Measurements from ENCODE around the gene AGPAT4.

DNA sequence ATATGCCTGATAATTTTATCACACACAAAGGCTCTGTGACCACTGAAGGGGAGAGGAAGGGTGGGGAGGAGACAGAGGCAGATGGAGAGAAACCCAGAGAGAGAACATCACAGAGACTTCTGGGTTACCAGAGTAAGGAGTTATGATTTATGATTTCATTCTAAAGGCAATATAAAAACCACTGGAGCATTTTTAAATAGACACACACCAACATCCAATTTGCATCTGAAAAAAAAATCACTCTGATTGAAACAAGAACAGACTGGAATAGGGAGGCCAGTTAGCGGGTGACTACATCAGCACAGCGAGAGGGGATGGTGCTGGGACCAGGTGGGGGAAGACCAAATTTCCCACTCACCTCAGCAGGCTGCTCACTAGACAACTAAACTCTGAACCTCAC, 104.8 kb downstream of the AGPAT4 start:
- TF ChIP-seq, protein P1, sequence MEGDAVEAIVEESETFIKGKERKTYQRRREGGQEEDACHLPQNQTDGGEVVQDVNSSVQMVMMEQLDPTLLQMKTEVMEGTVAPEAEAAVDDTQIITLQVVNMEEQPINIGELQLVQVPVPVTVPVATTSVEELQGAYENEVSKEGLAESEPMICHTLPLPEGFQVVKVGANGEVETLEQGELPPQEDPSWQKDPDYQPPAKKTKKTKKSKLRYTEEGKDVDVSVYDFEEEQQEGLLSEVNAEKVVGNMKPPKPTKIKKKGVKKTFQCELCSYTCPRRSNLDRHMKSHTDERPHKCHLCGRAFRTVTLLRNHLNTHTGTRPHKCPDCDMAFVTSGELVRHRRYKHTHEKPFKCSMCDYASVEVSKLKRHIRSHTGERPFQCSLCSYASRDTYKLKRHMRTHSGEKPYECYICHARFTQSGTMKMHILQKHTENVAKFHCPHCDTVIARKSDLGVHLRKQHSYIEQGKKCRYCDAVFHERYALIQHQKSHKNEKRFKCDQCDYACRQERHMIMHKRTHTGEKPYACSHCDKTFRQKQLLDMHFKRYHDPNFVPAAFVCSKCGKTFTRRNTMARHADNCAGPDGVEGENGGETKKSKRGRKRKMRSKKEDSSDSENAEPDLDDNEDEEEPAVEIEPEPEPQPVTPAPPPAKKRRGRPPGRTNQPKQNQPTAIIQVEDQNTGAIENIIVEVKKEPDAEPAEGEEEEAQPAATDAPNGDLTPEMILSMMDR (IDR thresholded peaks at IDR 0.05): no peak
- TF ChIP-seq EZH2phosphoT487 (IDR thresholded peaks at IDR 0.05; ENCODE audit: borderline replicate concordance, low read depth) (no peak), FOXJ3 (CRISPR knock-in tag; IDR thresholded peaks at IDR 0.05) (no peak), RAD21 (IDR thresholded peaks at IDR 0.05; ENCODE audit: low read length) (no peak), TAF1 (IDR thresholded peaks at IDR 0.05; ENCODE audit: borderline replicate concordance, low read depth, low read length) (no peak)
- TF ChIP-seq, protein P2, sequence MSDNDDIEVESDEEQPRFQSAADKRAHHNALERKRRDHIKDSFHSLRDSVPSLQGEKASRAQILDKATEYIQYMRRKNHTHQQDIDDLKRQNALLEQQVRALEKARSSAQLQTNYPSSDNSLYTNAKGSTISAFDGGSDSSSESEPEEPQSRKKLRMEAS (IDR thresholded peaks at IDR 0.05; ENCODE audit: low read depth): no peak
- TF ChIP-seq, protein P3, sequence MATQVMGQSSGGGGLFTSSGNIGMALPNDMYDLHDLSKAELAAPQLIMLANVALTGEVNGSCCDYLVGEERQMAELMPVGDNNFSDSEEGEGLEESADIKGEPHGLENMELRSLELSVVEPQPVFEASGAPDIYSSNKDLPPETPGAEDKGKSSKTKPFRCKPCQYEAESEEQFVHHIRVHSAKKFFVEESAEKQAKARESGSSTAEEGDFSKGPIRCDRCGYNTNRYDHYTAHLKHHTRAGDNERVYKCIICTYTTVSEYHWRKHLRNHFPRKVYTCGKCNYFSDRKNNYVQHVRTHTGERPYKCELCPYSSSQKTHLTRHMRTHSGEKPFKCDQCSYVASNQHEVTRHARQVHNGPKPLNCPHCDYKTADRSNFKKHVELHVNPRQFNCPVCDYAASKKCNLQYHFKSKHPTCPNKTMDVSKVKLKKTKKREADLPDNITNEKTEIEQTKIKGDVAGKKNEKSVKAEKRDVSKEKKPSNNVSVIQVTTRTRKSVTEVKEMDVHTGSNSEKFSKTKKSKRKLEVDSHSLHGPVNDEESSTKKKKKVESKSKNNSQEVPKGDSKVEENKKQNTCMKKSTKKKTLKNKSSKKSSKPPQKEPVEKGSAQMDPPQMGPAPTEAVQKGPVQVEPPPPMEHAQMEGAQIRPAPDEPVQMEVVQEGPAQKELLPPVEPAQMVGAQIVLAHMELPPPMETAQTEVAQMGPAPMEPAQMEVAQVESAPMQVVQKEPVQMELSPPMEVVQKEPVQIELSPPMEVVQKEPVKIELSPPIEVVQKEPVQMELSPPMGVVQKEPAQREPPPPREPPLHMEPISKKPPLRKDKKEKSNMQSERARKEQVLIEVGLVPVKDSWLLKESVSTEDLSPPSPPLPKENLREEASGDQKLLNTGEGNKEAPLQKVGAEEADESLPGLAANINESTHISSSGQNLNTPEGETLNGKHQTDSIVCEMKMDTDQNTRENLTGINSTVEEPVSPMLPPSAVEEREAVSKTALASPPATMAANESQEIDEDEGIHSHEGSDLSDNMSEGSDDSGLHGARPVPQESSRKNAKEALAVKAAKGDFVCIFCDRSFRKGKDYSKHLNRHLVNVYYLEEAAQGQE (IDR thresholded peaks at IDR 0.05; ENCODE audit: low read depth, low read length): no peak
